GM10248 (cell line): Measurements from ENCODE around the gene GNAS.

Source experiments
- CTCF ChIA-PET: fragments of 300-600 bp; sonication (Branson Sonifier 250); formaldehyde crosslinking; extraction: SDS; loops from one replicate; lab custom pipeline; 2021; ENCODE audit warnings: antibody characterized with exemption; lab: Yijun Ruan, JAX
- POLR2A ChIA-PET: fragments of 350-650 bp; sonication (Branson Sonifier 250); formaldehyde crosslinking; extraction: SDS; loops from one replicate; lab custom pipeline; 2020; ENCODE audit warnings: antibody characterized with exemption; lab: Yijun Ruan, JAX
- DNase-seq: peaks from one replicate; pipeline ENCODE4 v3.0.0; 2012; ENCODE audit errors: extremely low spot score
- TF ChIP-seq, protein P1 (sequence below): IDR thresholded peaks from 2 replicates; pipeline ENCODE4 v1.5.1; 2012; ENCODE audit warnings: mild to moderate bottlenecking, low read depth; ENCODE audit errors: extremely low read depth, missing control alignments, control extremely low read depth

The GNAS gene

DNA sequence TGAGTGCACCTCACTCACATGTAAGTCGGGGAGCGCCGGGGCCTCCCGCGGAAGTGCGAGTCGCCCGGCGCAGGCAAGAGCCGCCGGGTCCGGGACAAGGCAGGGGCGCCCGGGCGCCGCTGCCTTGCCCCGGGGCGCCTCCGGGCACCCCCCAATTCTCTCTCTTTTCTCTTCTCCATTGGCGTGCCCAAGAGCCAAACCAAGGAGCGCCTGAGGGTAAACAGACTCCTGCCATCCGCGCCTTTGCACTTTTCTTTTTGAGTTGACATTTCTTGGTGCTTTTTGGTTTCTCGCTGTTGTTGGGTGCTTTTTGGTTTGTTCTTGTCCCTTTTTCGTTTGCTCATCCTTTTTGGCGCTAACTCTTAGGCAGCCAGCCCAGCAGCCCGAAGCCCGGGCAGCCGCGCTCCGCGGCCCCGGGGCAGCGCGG, 36.8 kb downstream of the GNAS start:
- ChIA-PET CTCF (interaction anchor here (1.1 to 1.3 kb wide), 2 partner anchors 13 to 14 kb away, joined by 3 read pairs; no protein-coding TSS in a partner anchor), POLR2A (interaction anchor here (0.9 to 1.9 kb wide), 8 partner anchors 8 to 238 kb away, joined by 3 to 11 read pairs (median 6); partner anchors contain the start of genes ATP5F1E and STX16)
- TF ChIP-seq, protein P1, sequence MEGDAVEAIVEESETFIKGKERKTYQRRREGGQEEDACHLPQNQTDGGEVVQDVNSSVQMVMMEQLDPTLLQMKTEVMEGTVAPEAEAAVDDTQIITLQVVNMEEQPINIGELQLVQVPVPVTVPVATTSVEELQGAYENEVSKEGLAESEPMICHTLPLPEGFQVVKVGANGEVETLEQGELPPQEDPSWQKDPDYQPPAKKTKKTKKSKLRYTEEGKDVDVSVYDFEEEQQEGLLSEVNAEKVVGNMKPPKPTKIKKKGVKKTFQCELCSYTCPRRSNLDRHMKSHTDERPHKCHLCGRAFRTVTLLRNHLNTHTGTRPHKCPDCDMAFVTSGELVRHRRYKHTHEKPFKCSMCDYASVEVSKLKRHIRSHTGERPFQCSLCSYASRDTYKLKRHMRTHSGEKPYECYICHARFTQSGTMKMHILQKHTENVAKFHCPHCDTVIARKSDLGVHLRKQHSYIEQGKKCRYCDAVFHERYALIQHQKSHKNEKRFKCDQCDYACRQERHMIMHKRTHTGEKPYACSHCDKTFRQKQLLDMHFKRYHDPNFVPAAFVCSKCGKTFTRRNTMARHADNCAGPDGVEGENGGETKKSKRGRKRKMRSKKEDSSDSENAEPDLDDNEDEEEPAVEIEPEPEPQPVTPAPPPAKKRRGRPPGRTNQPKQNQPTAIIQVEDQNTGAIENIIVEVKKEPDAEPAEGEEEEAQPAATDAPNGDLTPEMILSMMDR: no peak
- DNase-seq: no peak

- no peak for DNase-seq
- ChIA-PET POLR2A (interaction anchor here (0.9 to 1.9 kb wide), 6 partner anchors 8 to 239 kb away, joined by 3 to 11 read pairs (median 6); partner anchors contain the start of genes ATP5F1E and STX16), CTCF (interaction anchor here (1.1 to 1.3 kb wide), 2 partner anchors 14 kb away, joined by 3 read pairs; no protein-coding TSS in a partner anchor)
- TF ChIP-seq, protein P1: no peak
Measured at GRCh38 chr20:58889798-58890517, 37.4 kb downstream of the GNAS start.

DNA sequence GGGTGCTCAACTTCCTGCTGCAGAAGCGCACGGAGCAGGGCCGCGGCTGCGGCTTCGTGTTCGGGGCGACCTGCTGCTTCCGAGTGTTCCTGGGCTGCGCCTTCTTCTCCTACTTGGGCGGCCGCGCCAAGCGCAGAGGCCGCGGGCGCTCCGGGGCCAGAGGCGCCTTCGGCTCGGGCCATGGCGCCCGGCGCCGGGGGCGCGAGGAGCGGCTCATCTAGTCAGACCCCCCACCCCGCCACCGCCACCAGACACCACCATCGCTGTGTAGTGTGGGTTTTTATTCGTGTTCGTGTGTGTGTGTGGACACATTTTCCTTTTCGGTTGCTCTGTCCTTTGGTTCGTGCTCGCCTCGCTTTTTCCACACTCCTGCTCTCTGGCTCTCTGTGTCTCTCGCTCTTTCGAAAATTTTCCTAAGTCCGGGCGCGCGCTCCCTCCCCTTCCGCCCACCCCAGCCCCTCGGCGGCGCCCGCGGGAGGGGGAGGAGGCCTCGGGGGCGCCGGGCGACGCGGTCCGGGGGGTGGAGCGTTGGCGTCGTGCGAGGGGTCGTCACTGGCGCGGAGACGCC, 38.1 kb downstream of the GNAS start:
- DNase-seq: peak; percentile 52
- ChIA-PET CTCF (interaction anchor here (1.1 kb wide), 1 partner anchor 14 kb away, joined by 3 read pairs; no protein-coding TSS in a partner anchor), POLR2A (interaction anchor here (0.6 to 1.9 kb wide), 7 partner anchors 9 to 507 kb away, joined by 3 to 8 read pairs (median 5); partner anchors contain the start of genes ATP5F1E and STX16)
- TF ChIP-seq, protein P1: no peak

- DNase-seq: peak; percentile 79
- ChIA-PET POLR2A (interaction anchor here (0.6 to 1.4 kb wide), 4 partner anchors 16 to 508 kb away, joined by 4 to 7 read pairs (median 5); partner anchors contain the start of gene ATP5F1E), CTCF (no interaction called here)
- TF ChIP-seq, protein P1: no peak
Measured at GRCh38 chr20:58891086-58891717, 38.7 kb downstream of the GNAS start.

- TF ChIP-seq, protein P1: no peak
- peak; percentile 28 for DNase-seq
- ChIA-PET CTCF (no interaction called here), POLR2A (interaction anchor here (1.1 to 1.4 kb wide), 3 partner anchors 16 to 141 kb away, joined by 4 to 7 read pairs (median 5); partner anchors contain the start of gene ATP5F1E)
Measured at GRCh38 chr20:58891718-58892140, 39.2 kb downstream of the GNAS start.
